IgD-negative memory B cell (primary cell): ENCODE results near the gene PBX3. TPM values are rescaled to one million over a fixed set of nuclear protein-coding genes. Genes with fewer than 3 reads are reported as not detected.
"Not testable (repeated sequence)": the region's sequence is repeated elsewhere in the genome, so short reads cannot be mapped to it uniquely, and the experiment has no call there.

Source experiments
- H3K27ac Mint-ChIP-seq, 3 donors: one replicate each; pipeline ENCODE4 v1.8.0; 2020 to 2022; ENCODE audit warnings: mild to moderate bottlenecking in 3 of 3, mixed read lengths in 3 of 3, moderate library complexity in 1 of 3
- H3K27me3 Mint-ChIP-seq: one replicate; pipeline ENCODE4 v1.8.0; 2021; ENCODE audit warnings: mixed read lengths
- H3K36me3 Mint-ChIP-seq: one replicate; pipeline ENCODE4 v1.8.0; 2020; ENCODE audit warnings: mild to moderate bottlenecking, mixed read lengths
- H3K4me1 Mint-ChIP-seq, 3 donors: one replicate each; pipeline ENCODE4 v1.8.0; 2020 to 2022; ENCODE audit warnings: mixed read lengths in 3 of 3, mild to moderate bottlenecking in 1 of 3
- H3K4me3 Mint-ChIP-seq, 4 donors: one replicate each; pipeline ENCODE4 v1.8.0; 2020 to 2022; ENCODE audit warnings: mild to moderate bottlenecking in 4 of 4, mixed read lengths in 4 of 4, moderate library complexity in 3 of 4
- H3K9me3 Mint-ChIP-seq, 3 donors: one replicate each; pipeline ENCODE4 v1.8.0; 2020 to 2021; ENCODE audit warnings: mixed read lengths in 3 of 3, mild to moderate bottlenecking in 1 of 3
- polyA plus RNA-seq: library from polyadenylated mRNA; unstranded; fragments of 300-500 nt; fragmentation: Illumina TruSeq; gene quantifications from one replicate; pipeline ENCODE4 v1.2.3, GENCODE V29; 2021

PBX3 gene
- polyA plus RNA-seq, 1 donor from 2014 or later = 7.2 TPM

DNA sequence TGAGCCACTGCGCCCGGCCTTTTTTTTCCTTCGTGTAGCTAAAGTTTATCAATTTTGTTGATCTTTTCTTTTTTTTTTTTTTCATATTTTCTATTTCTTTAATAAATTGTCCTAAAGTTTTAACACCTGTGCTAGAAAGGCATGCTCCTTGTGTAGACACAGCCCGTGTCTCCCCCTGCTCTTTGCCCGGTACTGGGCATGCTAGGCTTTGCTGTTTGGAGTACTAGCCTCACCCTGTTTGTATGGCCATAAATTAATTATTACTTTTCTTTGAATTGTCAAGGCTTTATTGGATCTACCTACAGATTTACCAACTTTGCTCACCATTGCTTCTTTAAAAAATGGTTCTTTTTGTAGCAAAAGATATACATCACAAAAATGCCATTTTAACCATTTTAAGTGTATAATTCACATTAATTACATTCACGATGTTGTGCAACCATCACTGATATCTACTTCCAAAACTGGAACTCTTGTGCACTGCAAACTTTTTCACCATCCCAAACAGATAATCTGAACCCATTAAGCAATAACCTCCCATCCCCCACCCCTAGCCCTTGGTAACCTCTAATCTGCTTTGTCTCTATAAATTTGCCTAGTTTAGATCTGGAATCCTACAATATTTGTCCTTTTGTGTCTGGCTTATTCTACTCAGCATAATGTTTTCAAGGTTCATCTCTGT lies 31.5 kb downstream of the PBX3 start:
- not testable (repeated sequence) for H3K27me3 Mint-ChIP-seq, H3K27ac Mint-ChIP-seq, H3K36me3 Mint-ChIP-seq, H3K9me3 Mint-ChIP-seq, H3K4me3 Mint-ChIP-seq, H3K4me1 Mint-ChIP-seq

GRCh38 chr9:125779220-125779565 lies 32.0 kb downstream of the PBX3 start:
- H3K36me3 Mint-ChIP-seq, H3K9me3 Mint-ChIP-seq, H3K4me1 Mint-ChIP-seq, H3K4me3 Mint-ChIP-seq, H3K27ac Mint-ChIP-seq, H3K27me3 Mint-ChIP-seq: not testable (repeated sequence)

DNA sequence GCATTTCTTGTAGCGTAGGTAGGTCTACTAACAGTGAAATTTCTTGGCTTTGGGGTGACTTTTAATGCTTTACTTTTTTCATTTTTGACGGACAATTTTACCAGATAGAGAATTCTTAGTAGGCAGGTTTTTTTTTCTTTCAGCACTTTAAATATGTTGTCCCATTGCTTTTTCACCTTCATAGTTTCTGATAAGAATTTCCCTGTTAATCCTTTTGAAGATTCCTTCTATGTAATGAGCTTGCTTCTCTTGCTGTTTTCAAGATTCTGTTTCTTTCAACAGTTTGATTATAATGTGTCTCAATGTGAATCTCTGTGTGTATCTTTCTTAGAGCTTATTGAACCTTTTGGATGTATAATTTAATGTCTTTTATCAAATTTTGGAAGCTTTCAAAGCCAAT lies 35.5 kb downstream of the PBX3 start:
- Mint-ChIP-seq H3K36me3 (peaks cover 10% of the 10 kb centered on the region), H3K27ac (no peak overlapping the region), H3K27me3 (no peaks in the 10 kb centered on the region), H3K9me3 (no peaks in the 10 kb centered on the region), H3K4me3 (no peak overlapping the region), H3K4me1 (peaks cover 5 to 13% (median 9%) of the 10 kb centered on the region in 3 donors)

- H3K27me3 Mint-ChIP-seq = no peaks in the 10 kb centered on the region
- peaks cover 5 to 13% (median 9%) of the 10 kb centered on the region in 3 donors for H3K4me1 Mint-ChIP-seq
- H3K4me3 Mint-ChIP-seq = peak overlapping the region in 1 of 4 donors; percentile 17
- peak overlapping the region in 1 of 3 donors; percentile 43 for H3K27ac Mint-ChIP-seq
- H3K36me3 Mint-ChIP-seq = peaks cover 12% of the 10 kb centered on the region
- no peaks in the 10 kb centered on the region for H3K9me3 Mint-ChIP-seq
These were observed 37.3 kb downstream of the PBX3 start for GRCh38 chr9:125784286-125785049.

DNA sequence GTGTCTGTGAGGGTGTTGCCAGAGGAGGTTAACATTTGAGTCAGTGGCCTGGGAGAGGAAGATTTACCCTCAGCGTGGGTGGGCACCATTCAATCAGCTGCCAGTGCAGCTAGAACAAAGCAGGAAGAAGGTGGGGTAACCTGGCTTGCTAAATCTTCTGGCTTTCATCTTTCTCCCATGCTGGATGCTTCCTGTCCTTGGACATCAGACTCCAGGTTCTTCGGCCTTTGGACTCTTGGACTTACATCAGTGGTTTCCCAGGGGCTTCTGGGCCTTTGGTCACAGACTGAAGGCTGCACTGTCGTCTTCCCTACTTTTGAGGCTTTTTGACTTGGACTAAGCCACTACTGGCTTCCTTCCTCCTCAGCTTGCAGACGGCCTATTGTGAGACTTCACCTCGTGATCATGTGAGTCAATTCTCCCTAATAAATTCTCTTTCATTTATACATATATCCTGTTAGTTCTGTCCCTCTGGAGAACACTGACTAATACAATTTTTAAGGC lies 38.1 kb downstream of the PBX3 start:
- Mint-ChIP-seq H3K36me3 (peaks cover 12% of the 10 kb centered on the region), H3K9me3 (no peaks in the 10 kb centered on the region), H3K27ac (peak overlapping the region in 2 of 3 donors; percentile 36 to 43), H3K27me3 (no peaks in the 10 kb centered on the region), H3K4me1 (peaks cover 7 to 16% (median 9%) of the 10 kb centered on the region in 3 donors), H3K4me3 (no peak overlapping the region)

- Mint-ChIP-seq H3K4me1 (peaks cover 7 to 16% (median 9%) of the 10 kb centered on the region in 3 donors), H3K27me3 (no peaks in the 10 kb centered on the region), H3K9me3 (no peaks in the 10 kb centered on the region), H3K36me3 (peaks cover 15% of the 10 kb centered on the region), H3K4me3 (no peak overlapping the region), H3K27ac (no peak overlapping the region)
These were observed 40.5 kb downstream of the PBX3 start for GRCh38 chr9:125787715-125788114.

GRCh38 chr9:125789196-125789595 lies 42.0 kb downstream of the PBX3 start:
- Mint-ChIP-seq H3K9me3 (no peaks in the 10 kb centered on the region), H3K4me3 (no peak overlapping the region), H3K4me1 (peaks cover 7 to 16% (median 9%) of the 10 kb centered on the region in 3 donors), H3K27me3 (no peaks in the 10 kb centered on the region), H3K36me3 (peaks cover 11% of the 10 kb centered on the region), H3K27ac (no peak overlapping the region)

GRCh38 chr9:125794708-125795107 lies 47.5 kb downstream of the PBX3 start:
- Mint-ChIP-seq H3K9me3 (no peaks in the 10 kb centered on the region), H3K27me3 (no peaks in the 10 kb centered on the region), H3K36me3 (peaks cover 4% of the 10 kb centered on the region), H3K4me3 (no peak overlapping the region), H3K27ac (no peak overlapping the region), H3K4me1 (peaks cover 2 to 11% (median 3%) of the 10 kb centered on the region in 3 donors)

GRCh38 chr9:125795970-125796596 lies 48.9 kb downstream of the PBX3 start:
- Mint-ChIP-seq H3K27ac (no peak overlapping the region), H3K36me3 (peaks cover 4% of the 10 kb centered on the region), H3K9me3 (no peaks in the 10 kb centered on the region), H3K4me1 (peaks cover 0 to 8% (median 3%) of the 10 kb centered on the region in 3 donors), H3K4me3 (no peak overlapping the region), H3K27me3 (no peaks in the 10 kb centered on the region)

DNA sequence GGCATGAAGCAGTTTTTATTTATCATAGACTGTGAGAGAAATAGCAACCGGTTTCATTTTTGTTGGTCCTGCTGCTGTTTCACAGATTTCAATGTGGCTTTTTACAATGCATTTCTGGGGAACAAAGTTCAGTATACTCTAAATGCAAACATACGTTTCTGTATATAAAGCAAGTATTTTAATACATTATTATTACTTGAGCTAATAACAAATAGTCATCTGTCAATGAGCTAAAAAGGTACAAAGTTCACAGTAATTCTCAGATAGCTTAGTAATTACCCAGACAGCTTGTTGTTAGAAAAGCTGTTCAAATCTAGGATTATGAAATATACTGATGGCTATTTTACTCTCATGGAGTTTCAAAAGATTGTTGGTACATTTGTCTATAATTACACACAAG lies 50.8 kb downstream of the PBX3 start:
- Mint-ChIP-seq H3K36me3 (peaks cover 2% of the 10 kb centered on the region), H3K4me1 (peaks cover 0 to 8% (median 3%) of the 10 kb centered on the region in 3 donors), H3K27ac (no peak overlapping the region), H3K4me3 (no peak overlapping the region), H3K27me3 (no peaks in the 10 kb centered on the region), H3K9me3 (no peaks in the 10 kb centered on the region)

DNA sequence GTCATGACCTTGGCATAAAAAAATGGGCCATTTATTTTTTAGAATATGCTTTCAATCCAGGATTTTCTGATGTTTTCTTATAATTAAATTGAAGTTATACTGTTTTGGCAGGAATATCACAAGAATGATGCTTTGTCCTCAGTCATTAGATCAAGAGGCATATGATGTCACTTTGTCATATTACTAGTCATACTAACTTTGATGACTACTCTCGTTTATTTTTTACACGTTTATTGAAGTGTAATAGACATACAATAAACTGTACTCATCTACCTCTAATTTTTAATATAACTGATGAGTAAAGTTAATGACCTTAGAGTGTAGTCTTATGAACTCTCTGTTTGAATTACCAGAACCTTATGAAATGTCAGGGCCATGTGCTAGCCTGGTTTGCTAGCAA lies 56.4 kb downstream of the PBX3 start:
- Mint-ChIP-seq H3K4me1 (no peaks in the 10 kb centered on the region), H3K27ac (no peak overlapping the region), H3K27me3 (no peaks in the 10 kb centered on the region), H3K4me3 (no peak overlapping the region), H3K36me3 (peaks cover 2% of the 10 kb centered on the region), H3K9me3 (no peaks in the 10 kb centered on the region)

DNA sequence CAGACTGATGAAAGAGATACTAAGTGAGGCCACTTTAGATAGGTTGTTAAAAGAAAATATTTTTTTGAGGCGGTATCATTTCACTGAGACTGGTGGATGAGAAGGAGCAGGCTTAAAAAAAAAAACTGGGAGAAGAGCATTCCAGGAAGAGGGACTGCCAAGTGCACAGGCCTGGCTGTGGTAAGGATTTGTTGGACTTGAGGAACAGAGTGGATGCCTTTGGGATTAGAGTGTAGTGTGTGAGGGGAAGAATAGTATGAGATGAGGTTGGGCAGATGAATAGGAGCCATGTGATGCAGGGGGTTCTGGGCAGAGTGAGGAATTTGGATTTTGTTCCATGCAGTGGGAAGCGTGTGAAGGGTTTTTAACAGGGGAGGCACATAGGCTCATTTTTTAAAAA lies 57.9 kb downstream of the PBX3 start:
- Mint-ChIP-seq H3K4me3 (no peak overlapping the region), H3K27ac (no peak overlapping the region), H3K36me3 (no peaks in the 10 kb centered on the region), H3K27me3 (no peaks in the 10 kb centered on the region), H3K4me1 (peaks cover 0 to 1% (median 0%) of the 10 kb centered on the region in 3 donors), H3K9me3 (no peaks in the 10 kb centered on the region)

- H3K9me3 Mint-ChIP-seq = no peaks in the 10 kb centered on the region
- no peak overlapping the region for H3K27ac Mint-ChIP-seq
- no peak overlapping the region for H3K4me3 Mint-ChIP-seq
- H3K4me1 Mint-ChIP-seq = peaks cover 0 to 1% (median 0%) of the 10 kb centered on the region in 3 donors
- no peaks in the 10 kb centered on the region for H3K36me3 Mint-ChIP-seq
- H3K27me3 Mint-ChIP-seq = no peaks in the 10 kb centered on the region
These were observed 58.4 kb downstream of the PBX3 start for GRCh38 chr9:125805586-125805985.

- Mint-ChIP-seq H3K4me1 (peaks cover 0 to 3% (median under 1%) of the 10 kb centered on the region in 3 donors), H3K4me3 (no peak overlapping the region), H3K27ac (no peak overlapping the region), H3K27me3 (no peaks in the 10 kb centered on the region), H3K36me3 (no peaks in the 10 kb centered on the region), H3K9me3 (no peaks in the 10 kb centered on the region)
These were observed 59.9 kb downstream of the PBX3 start for GRCh38 chr9:125807079-125807478.

DNA sequence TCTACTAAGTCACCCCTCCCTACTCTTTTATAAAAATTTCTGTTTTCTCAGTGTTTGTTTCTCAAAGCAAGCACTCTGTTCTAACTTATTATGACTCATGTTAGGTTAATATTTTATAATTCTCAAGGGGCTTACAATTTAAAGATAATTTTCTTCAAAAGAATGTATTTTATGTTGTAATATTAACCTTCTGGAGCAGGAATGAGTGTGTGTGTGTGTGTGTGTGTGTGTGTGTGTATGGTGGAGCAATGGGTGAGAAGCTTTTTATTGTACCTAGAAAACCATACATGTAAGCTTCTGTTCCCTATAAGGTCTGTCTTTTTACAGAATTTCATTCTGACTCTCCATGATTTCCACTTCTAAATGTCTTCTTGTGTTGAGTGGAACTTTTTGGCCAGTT lies 63.0 kb downstream of the PBX3 start:
- no peaks in the 10 kb centered on the region for H3K27me3 Mint-ChIP-seq
- H3K4me1 Mint-ChIP-seq = peaks cover 5 to 7% (median 6%) of the 10 kb centered on the region in 3 donors
- H3K9me3 Mint-ChIP-seq = no peaks in the 10 kb centered on the region
- H3K4me3 Mint-ChIP-seq = no peak overlapping the region
- H3K27ac Mint-ChIP-seq = no peak overlapping the region
- no peaks in the 10 kb centered on the region for H3K36me3 Mint-ChIP-seq
